Fibroblast of villous mesenchyme (primary cell): ENCODE results near the gene RPS6KC1. TPM values are rescaled to one million over a fixed set of nuclear protein-coding genes. Genes with fewer than 3 reads are reported as not detected.
"Not testable (repeated sequence)": the region's sequence is repeated elsewhere in the genome, so short reads cannot be mapped to it uniquely, and the experiment has no call there.

Experiments used
- DNase-seq: peaks from one replicate; pipeline ENCODE4 v3.0.0-alpha.2; 2010; ENCODE audit warnings: low read depth
- H3K4me3 ChIP-seq: 2 replicates; pipeline ENCODE4 v1.5.1; 2011; ENCODE audit warnings: low read depth, mild to moderate bottlenecking, low read length
- CTCF ChIP-seq: IDR thresholded peaks from 2 replicates; pipeline ENCODE4 v1.5.1; 2012; ENCODE audit warnings: low read depth, mild to moderate bottlenecking, low read length; ENCODE audit not compliant: insufficient read depth
- total RNA-seq: library from RNA; depleted of rRNA; stranded (reverse); fragments of >200 nt; gene quantifications from 2 replicates; pipeline ENCODE4 v1.2.3, GENCODE V29; 2012

Gene RPS6KC1
- total RNA-seq, 1 donor: 41.5 TPM

- DNase-seq: no peak
- no peak overlapping the region for H3K4me3 ChIP-seq
- no peak for TF ChIP-seq CTCF
These were observed 59.6 kb downstream of the RPS6KC1 start for GRCh38 chr1:213110349-213111300.

GRCh38 chr1:213111502-213111901, 60.5 kb downstream of the RPS6KC1 start:
- no peak overlapping the region for H3K4me3 ChIP-seq
- no peak for DNase-seq
- no peak for TF ChIP-seq CTCF

- DNase-seq, H3K4me3 ChIP-seq: not testable (repeated sequence)
These were observed 61.7 kb downstream of the RPS6KC1 start for GRCh38 chr1:213112723-213113122.

GRCh38 chr1:213117699-213118180, 66.7 kb downstream of the RPS6KC1 start:
- not testable (repeated sequence) for H3K4me3 ChIP-seq, DNase-seq

- no peak overlapping the region for H3K4me3 ChIP-seq
- TF ChIP-seq CTCF: no peak
- DNase-seq: no peak
These were observed 68.8 kb downstream of the RPS6KC1 start for GRCh38 chr1:213119794-213120193.

GRCh38 chr1:213120386-213120785, 69.3 kb downstream of the RPS6KC1 start:
- DNase-seq: no peak
- no peak for TF ChIP-seq CTCF
- no peak overlapping the region for H3K4me3 ChIP-seq

- DNase-seq: no peak
- no peak for TF ChIP-seq CTCF
- H3K4me3 ChIP-seq: no peak overlapping the region
These were observed 69.9 kb downstream of the RPS6KC1 start for GRCh38 chr1:213120961-213121360.

GRCh38 chr1:213122514-213122929, 71.5 kb downstream of the RPS6KC1 start:
- DNase-seq: peak; percentile 72
- H3K4me3 ChIP-seq: no peak overlapping the region
- TF ChIP-seq CTCF: peak; percentile 43
